ENCODE measurements around the gene C11orf54.

GRCh38 chr11:93743291-93743690 lies 1.8 kb downstream of the C11orf54 start:
- TF ChIP-seq, protein P1, sequence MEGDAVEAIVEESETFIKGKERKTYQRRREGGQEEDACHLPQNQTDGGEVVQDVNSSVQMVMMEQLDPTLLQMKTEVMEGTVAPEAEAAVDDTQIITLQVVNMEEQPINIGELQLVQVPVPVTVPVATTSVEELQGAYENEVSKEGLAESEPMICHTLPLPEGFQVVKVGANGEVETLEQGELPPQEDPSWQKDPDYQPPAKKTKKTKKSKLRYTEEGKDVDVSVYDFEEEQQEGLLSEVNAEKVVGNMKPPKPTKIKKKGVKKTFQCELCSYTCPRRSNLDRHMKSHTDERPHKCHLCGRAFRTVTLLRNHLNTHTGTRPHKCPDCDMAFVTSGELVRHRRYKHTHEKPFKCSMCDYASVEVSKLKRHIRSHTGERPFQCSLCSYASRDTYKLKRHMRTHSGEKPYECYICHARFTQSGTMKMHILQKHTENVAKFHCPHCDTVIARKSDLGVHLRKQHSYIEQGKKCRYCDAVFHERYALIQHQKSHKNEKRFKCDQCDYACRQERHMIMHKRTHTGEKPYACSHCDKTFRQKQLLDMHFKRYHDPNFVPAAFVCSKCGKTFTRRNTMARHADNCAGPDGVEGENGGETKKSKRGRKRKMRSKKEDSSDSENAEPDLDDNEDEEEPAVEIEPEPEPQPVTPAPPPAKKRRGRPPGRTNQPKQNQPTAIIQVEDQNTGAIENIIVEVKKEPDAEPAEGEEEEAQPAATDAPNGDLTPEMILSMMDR (IDR thresholded peaks at IDR 0.05), result no peak
- no peak for TF ChIP-seq POLR2A (IDR thresholded peaks at IDR 0.05)

Data from adrenal gland (tissue), 5 donors.